ENCODE results near the gene NOX3. TPM values are rescaled to one million over a fixed set of nuclear protein-coding genes. Genes with fewer than 3 reads are reported as not detected.

NOX3 gene
- total and polyA plus RNA-seq, 2 experiments from 2014 or later: not detected

DNA sequence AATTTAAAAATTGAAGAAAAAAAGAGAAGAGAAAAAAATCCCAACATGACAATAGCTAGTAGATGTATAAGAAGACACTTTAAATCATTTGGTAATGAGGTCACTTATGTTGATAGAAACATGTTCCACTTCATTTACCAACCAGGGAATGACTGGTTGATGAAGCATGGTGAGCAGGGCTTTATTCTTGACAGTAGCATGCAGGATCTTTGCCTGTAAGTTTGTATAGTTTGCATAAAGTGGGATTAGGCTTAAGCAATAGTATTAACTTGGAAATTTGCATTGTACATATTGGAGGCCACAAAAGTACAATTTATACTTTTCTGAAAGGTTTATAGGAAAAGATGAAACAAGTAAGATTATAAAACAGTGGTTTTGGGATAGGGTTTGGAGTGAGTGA lies 67.0 kb downstream of the NOX3 start:
- DNase-seq (ENCODE audit: low spot score) (no peak), ATAC-seq (no peak)
- no peaks in the 10 kb centered on the region for H3K4me1 ChIP-seq (ENCODE audit: insufficient read depth)
- no peak overlapping the region for H3K27ac ChIP-seq (ENCODE audit: low read depth)
- no peaks in the 10 kb centered on the region for H3K79me2 ChIP-seq (replicated peaks; ENCODE audit: insufficient read depth)
- no peak for TF ChIP-seq EZH2 (IDR thresholded peaks at IDR 0.05; ENCODE audit: low read depth, unreplicated experiment)
- TF ChIP-seq, protein P1, sequence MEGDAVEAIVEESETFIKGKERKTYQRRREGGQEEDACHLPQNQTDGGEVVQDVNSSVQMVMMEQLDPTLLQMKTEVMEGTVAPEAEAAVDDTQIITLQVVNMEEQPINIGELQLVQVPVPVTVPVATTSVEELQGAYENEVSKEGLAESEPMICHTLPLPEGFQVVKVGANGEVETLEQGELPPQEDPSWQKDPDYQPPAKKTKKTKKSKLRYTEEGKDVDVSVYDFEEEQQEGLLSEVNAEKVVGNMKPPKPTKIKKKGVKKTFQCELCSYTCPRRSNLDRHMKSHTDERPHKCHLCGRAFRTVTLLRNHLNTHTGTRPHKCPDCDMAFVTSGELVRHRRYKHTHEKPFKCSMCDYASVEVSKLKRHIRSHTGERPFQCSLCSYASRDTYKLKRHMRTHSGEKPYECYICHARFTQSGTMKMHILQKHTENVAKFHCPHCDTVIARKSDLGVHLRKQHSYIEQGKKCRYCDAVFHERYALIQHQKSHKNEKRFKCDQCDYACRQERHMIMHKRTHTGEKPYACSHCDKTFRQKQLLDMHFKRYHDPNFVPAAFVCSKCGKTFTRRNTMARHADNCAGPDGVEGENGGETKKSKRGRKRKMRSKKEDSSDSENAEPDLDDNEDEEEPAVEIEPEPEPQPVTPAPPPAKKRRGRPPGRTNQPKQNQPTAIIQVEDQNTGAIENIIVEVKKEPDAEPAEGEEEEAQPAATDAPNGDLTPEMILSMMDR (conservative IDR thresholded peaks at IDR 0.05; ENCODE audit: low read depth in 2 of 2): no peak
- TF ChIP-seq CREB1 (CRISPR knock-in tag; IDR thresholded peaks at IDR 0.05; ENCODE audit: low read depth): no peak
- TF ChIP-seq ZNF114 (CRISPR knock-in tag; IDR thresholded peaks at IDR 0.05): no peak
- no peak for TF ChIP-seq NANOG (IDR thresholded peaks at IDR 0.05; ENCODE audit: borderline replicate concordance)
- no peak for TF ChIP-seq ZNF331 (CRISPR knock-in tag; IDR thresholded peaks at IDR 0.05; ENCODE audit: low read depth)
- TF ChIP-seq POLR2AphosphoS5 (IDR thresholded peaks at IDR 0.05; ENCODE audit: low read depth): no peak
- TF ChIP-seq EZH2phosphoT487 (IDR thresholded peaks at IDR 0.05; ENCODE audit: unreplicated experiment): no peak
- TF ChIP-seq STAT1 (IDR thresholded peaks at IDR 0.05; ENCODE audit: unreplicated experiment): no peak
- TF ChIP-seq, protein P2, sequence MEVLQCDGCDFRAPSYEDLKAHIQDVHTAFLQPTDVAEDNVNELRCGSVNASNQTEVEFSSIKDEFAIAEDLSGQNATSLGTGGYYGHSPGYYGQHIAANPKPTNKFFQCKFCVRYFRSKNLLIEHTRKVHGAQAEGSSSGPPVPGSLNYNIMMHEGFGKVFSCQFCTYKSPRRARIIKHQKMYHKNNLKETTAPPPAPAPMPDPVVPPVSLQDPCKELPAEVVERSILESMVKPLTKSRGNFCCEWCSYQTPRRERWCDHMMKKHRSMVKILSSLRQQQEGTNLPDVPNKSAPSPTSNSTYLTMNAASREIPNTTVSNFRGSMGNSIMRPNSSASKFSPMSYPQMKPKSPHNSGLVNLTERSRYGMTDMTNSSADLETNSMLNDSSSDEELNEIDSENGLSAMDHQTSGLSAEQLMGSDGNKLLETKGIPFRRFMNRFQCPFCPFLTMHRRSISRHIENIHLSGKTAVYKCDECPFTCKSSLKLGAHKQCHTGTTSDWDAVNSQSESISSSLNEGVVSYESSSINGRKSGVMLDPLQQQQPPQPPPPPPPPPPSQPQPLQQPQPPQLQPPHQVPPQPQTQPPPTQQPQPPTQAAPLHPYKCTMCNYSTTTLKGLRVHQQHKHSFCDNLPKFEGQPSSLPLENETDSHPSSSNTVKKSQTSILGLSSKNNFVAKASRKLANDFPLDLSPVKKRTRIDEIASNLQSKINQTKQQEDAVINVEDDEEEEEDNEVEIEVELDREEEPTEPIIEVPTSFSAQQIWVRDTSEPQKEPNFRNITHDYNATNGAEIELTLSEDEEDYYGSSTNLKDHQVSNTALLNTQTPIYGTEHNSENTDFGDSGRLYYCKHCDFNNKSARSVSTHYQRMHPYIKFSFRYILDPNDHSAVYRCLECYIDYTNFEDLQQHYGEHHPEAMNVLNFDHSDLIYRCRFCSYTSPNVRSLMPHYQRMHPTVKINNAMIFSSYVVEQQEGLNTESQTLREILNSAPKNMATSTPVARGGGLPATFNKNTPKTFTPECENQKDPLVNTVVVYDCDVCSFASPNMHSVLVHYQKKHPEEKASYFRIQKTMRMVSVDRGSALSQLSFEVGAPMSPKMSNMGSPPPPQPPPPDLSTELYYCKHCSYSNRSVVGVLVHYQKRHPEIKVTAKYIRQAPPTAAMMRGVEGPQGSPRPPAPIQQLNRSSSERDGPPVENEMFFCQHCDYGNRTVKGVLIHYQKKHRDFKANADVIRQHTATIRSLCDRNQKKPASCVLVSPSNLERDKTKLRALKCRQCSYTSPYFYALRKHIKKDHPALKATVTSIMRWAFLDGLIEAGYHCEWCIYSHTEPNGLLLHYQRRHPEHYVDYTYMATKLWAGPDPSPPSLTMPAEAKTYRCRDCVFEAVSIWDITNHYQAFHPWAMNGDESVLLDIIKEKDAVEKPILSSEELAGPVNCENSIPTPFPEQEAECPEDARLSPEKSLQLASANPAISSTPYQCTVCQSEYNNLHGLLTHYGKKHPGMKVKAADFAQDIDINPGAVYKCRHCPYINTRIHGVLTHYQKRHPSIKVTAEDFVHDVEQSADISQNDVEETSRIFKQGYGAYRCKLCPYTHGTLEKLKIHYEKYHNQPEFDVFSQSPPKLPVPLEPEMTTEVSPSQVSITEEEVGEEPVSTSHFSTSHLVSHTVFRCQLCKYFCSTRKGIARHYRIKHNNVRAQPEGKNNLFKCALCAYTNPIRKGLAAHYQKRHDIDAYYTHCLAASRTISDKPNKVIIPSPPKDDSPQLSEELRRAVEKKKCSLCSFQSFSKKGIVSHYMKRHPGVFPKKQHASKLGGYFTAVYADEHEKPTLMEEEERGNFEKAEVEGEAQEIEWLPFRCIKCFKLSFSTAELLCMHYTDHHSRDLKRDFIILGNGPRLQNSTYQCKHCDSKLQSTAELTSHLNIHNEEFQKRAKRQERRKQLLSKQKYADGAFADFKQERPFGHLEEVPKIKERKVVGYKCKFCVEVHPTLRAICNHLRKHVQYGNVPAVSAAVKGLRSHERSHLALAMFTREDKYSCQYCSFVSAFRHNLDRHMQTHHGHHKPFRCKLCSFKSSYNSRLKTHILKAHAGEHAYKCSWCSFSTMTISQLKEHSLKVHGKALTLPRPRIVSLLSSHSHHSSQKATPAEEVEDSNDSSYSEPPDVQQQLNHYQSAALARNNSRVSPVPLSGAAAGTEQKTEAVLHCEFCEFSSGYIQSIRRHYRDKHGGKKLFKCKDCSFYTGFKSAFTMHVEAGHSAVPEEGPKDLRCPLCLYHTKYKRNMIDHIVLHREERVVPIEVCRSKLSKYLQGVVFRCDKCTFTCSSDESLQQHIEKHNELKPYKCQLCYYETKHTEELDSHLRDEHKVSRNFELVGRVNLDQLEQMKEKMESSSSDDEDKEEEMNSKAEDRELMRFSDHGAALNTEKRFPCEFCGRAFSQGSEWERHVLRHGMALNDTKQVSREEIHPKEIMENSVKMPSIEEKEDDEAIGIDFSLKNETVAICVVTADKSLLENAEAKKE (CRISPR knock-in tag; IDR thresholded peaks at IDR 0.05): no peak
- TF ChIP-seq, protein P3, sequence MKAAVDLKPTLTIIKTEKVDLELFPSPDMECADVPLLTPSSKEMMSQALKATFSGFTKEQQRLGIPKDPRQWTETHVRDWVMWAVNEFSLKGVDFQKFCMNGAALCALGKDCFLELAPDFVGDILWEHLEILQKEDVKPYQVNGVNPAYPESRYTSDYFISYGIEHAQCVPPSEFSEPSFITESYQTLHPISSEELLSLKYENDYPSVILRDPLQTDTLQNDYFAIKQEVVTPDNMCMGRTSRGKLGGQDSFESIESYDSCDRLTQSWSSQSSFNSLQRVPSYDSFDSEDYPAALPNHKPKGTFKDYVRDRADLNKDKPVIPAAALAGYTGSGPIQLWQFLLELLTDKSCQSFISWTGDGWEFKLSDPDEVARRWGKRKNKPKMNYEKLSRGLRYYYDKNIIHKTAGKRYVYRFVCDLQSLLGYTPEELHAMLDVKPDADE (IDR thresholded peaks at IDR 0.05): no peak
- TF ChIP-seq, protein P4, sequence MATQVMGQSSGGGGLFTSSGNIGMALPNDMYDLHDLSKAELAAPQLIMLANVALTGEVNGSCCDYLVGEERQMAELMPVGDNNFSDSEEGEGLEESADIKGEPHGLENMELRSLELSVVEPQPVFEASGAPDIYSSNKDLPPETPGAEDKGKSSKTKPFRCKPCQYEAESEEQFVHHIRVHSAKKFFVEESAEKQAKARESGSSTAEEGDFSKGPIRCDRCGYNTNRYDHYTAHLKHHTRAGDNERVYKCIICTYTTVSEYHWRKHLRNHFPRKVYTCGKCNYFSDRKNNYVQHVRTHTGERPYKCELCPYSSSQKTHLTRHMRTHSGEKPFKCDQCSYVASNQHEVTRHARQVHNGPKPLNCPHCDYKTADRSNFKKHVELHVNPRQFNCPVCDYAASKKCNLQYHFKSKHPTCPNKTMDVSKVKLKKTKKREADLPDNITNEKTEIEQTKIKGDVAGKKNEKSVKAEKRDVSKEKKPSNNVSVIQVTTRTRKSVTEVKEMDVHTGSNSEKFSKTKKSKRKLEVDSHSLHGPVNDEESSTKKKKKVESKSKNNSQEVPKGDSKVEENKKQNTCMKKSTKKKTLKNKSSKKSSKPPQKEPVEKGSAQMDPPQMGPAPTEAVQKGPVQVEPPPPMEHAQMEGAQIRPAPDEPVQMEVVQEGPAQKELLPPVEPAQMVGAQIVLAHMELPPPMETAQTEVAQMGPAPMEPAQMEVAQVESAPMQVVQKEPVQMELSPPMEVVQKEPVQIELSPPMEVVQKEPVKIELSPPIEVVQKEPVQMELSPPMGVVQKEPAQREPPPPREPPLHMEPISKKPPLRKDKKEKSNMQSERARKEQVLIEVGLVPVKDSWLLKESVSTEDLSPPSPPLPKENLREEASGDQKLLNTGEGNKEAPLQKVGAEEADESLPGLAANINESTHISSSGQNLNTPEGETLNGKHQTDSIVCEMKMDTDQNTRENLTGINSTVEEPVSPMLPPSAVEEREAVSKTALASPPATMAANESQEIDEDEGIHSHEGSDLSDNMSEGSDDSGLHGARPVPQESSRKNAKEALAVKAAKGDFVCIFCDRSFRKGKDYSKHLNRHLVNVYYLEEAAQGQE (IDR thresholded peaks at IDR 0.05; ENCODE audit: unreplicated experiment): no peak
- no peak for TF ChIP-seq JUNB (IDR thresholded peaks at IDR 0.05; ENCODE audit: unreplicated experiment)
- no peaks in the 10 kb centered on the region for H3K27me3 Mint-ChIP-seq (ENCODE audit: insufficient read depth, low read depth, poor library complexity)
- no peak overlapping the region for H3K4me2 ChIP-seq
- no peaks in the 10 kb centered on the region for H3K27me3 ChIP-seq (ENCODE audit: insufficient read depth)
- H3K4me3 ChIP-seq: no peak overlapping the region
- H3K4me1 Mint-ChIP-seq: peaks cover 1% of the 10 kb centered on the region; the same call in 1 of the 3 replicates
- H3K36me3 Mint-ChIP-seq (ENCODE audit: low read depth): no peaks in the 10 kb centered on the region
- H3K27ac Mint-ChIP-seq: no peak overlapping the region
- no peaks in the 10 kb centered on the region for H3K36me3 ChIP-seq (ENCODE audit: insufficient read depth)
- H3K4me3 Mint-ChIP-seq: no peak overlapping the region
- H4K20me1 ChIP-seq (replicated peaks; ENCODE audit: insufficient read depth): no peaks in the 10 kb centered on the region
- H3F3A ChIP-seq (replicated peaks; ENCODE audit: low read depth): no peaks in the 10 kb centered on the region
- no peak overlapping the region for H2AFZ ChIP-seq
- no peaks in the 10 kb centered on the region for H3K9me3 Mint-ChIP-seq
- peaks cover 7% of the 10 kb centered on the region; the same call in 1 of the 2 replicates for H3K9me2 ChIP-seq (ENCODE audit: insufficient read depth)
